ENCODE results near the gene XPNPEP3.

XPNPEP3 gene

DNA sequence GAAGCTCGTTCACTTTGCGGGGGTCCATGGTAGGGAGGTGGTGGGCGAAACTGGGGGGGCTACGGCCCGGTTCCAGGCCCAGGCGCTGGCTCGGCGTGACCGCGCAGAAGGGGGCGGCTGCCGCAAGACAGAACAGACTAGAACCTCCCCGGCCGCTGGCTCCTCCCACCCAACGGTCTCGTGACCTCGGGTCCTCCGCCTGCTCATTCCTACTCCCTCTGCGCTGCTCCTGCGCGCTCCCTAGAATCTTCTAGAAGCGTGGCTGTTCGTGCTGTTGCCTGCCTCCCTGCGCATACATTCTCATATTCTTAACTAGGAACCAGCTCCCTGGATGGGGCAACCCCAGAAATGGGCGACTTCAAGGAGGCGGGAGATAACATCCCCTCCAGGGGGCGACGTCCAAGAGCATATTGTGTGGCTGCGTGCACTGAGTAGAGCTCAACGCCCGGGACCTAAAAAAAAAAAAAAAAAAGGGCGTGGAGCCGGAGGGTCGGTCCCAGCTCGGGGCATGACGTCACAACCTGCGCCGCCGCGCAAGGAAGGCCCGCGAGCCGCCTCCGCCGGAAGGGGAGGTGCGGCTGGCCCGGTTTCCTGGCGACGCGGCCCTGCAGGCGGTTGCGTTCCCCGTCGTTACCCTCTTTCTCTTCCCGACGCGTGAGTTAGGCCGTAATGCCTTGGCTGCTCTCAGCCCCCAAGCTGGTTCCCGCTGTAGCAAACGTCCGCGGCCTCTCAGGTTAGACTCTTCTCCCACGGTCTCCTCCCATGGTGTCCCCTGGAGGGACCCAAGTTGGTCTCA is at the start of gene XPNPEP3, which contains the start of gene ST13:
XPNPEP3 (plus strand) TSS at position 636 of the 796 bp plus-strand sequence; CDS start at position 670, 34 bp downstream.
ST13 (minus strand) TSS at position 127 of the 796 bp plus-strand sequence; CDS start at position 28, 99 bp downstream.
- DNase-seq (ENCODE audit: low read depth), result peak; percentile 96
- H3K4me3 ChIP-seq (ENCODE audit: control insufficient read depth, low read depth, low read length), result peak within 1 kb of the TSS; percentile 99
- TF ChIP-seq, protein P1, sequence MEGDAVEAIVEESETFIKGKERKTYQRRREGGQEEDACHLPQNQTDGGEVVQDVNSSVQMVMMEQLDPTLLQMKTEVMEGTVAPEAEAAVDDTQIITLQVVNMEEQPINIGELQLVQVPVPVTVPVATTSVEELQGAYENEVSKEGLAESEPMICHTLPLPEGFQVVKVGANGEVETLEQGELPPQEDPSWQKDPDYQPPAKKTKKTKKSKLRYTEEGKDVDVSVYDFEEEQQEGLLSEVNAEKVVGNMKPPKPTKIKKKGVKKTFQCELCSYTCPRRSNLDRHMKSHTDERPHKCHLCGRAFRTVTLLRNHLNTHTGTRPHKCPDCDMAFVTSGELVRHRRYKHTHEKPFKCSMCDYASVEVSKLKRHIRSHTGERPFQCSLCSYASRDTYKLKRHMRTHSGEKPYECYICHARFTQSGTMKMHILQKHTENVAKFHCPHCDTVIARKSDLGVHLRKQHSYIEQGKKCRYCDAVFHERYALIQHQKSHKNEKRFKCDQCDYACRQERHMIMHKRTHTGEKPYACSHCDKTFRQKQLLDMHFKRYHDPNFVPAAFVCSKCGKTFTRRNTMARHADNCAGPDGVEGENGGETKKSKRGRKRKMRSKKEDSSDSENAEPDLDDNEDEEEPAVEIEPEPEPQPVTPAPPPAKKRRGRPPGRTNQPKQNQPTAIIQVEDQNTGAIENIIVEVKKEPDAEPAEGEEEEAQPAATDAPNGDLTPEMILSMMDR (conservative IDR thresholded peaks at IDR 0.05; ENCODE audit: control insufficient read depth, insufficient read depth, low read depth, low read length), result peak; percentile 7

DNA sequence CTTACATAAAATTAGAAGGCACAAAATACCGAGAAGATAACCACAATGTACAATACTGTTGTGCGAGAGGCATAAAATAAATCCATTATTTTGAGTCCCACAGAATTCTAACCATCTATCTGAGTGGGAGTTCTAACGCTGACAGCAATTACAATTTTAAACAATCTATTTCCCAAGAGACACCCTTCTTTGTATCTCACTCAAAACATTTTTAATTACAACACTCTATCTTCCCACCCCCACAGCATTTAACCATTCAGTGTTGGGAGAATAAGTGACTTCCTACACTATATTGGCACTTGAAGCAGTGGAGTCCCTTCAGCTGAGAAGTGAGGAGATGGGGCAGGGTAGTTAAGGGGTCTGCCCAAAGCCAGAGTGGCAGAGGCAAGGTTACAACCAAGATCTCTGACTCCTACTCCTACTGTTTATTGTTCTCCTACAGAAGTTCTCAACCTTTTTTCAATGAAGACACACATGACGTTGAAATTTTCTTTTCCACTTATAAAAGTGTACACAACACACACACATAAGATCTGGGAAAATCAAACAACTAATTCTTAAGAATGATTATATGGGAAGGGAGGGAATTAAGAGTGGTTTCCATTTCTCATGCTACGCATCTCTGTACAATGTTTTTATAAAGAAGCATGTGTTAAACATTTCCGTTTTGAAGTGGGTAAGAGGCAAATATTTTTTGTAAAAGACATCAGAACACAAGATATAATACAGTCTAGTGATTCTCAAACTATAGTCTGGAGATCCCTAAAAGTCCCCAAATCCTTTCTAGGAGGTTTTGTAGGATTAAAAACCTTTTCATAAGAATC is 48.7 kb upstream of the XPNPEP3 start:
- TF ChIP-seq, protein P1 (conservative IDR thresholded peaks at IDR 0.05; ENCODE audit: control insufficient read depth, insufficient read depth, low read depth, low read length), result no peak
- no peak overlapping the region for H3K4me3 ChIP-seq (ENCODE audit: control insufficient read depth, low read depth, low read length)

DNA sequence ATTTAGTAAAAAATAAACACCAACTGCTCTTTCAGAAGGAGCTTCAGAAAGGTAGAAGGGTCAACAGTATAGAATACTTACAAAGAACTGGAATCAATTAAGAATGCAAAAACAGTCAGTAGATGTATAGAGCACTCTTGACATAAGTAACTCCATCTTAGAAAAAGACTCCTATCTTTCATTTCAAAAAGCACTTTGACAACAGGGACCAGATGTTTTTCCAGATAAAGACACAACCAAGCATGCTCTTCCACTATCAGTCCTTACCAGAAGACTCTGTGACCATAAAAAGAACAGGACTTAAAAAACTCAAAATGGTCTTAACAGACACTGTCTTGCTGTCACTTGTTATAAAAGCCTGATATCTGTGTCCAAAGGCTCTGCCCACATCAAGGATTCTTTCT is 43.0 kb upstream of the XPNPEP3 start:
- no peak for DNase-seq (ENCODE audit: low read depth)
- no peak overlapping the region for H3K4me3 ChIP-seq (ENCODE audit: control insufficient read depth, low read depth, low read length)
- TF ChIP-seq, protein P1 (conservative IDR thresholded peaks at IDR 0.05; ENCODE audit: control insufficient read depth, insufficient read depth, low read depth, low read length), result no peak

More for the DNA sequence above, 48.7 kb upstream of the XPNPEP3 start:
- no peak for DNase-seq (ENCODE audit: low read depth)

DNA sequence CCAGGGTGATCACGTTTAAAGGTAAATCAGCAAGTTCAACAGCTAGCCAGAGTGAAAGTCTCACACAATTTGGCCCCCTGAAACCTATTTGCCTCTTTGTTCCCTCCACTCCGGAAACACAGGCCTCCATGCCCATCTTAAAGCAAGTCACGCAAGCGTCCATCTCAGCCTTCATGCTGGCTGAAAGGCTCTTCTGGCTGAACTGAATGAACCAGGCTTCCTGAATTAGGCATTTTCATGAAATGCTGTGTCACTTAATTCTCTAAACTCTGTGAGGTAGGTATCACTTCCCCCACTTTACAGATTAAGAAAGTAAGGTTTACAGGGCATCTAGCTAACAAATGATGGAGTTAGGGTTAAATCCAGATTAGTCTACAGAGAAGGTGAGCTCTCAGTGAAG is 39.2 kb upstream of the XPNPEP3 start:
- TF ChIP-seq, protein P1 (conservative IDR thresholded peaks at IDR 0.05; ENCODE audit: control insufficient read depth, insufficient read depth, low read depth, low read length), result no peak
- DNase-seq (ENCODE audit: low read depth), result no peak
- H3K4me3 ChIP-seq (ENCODE audit: control insufficient read depth, low read depth, low read length), result peak overlapping the region; percentile 99

DNA sequence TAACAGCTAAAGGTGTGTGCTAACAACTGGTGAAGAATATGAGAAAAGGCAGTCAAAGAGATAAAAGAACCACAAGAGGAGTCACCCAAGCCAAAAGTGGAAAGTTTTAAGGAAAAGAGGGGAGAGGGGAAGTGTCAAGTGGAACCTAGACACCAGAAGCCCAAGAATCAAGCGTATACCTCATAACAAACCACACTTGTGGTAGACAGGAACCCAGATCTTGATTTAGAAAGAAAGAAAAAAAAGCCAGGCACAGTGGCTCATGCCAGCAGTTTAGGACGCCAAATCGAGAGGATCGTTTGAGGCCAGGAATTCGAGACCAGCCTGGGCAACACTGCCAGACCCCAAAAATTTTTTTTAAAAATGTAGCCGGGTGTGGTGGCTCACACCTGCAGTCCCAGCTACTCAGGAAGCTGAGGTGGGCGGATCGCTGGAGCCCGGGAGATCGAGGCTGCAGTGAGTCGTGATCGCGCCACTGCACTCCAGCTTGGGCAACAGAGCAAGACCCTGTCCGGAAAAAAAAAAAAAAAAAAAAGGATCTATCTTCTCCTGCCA is 38.7 kb upstream of the XPNPEP3 start:
- peak overlapping the region; percentile 99 for H3K4me3 ChIP-seq (ENCODE audit: control insufficient read depth, low read depth, low read length)
- TF ChIP-seq, protein P1 (conservative IDR thresholded peaks at IDR 0.05; ENCODE audit: control insufficient read depth, insufficient read depth, low read depth, low read length), result no peak
- DNase-seq (ENCODE audit: low read depth), result no peak
